Islet precursor cell (in vitro differentiated cells): ENCODE data around the gene PTPRG.
"Not testable (repeated sequence)": the region's sequence is repeated elsewhere in the genome, so short reads cannot be mapped to it uniquely, and the experiment has no call there.

Source experiments
- DNase-seq: peaks from one replicate; pipeline ENCODE4 v3.0.0-alpha.2; 2018

PTPRG gene

DNA sequence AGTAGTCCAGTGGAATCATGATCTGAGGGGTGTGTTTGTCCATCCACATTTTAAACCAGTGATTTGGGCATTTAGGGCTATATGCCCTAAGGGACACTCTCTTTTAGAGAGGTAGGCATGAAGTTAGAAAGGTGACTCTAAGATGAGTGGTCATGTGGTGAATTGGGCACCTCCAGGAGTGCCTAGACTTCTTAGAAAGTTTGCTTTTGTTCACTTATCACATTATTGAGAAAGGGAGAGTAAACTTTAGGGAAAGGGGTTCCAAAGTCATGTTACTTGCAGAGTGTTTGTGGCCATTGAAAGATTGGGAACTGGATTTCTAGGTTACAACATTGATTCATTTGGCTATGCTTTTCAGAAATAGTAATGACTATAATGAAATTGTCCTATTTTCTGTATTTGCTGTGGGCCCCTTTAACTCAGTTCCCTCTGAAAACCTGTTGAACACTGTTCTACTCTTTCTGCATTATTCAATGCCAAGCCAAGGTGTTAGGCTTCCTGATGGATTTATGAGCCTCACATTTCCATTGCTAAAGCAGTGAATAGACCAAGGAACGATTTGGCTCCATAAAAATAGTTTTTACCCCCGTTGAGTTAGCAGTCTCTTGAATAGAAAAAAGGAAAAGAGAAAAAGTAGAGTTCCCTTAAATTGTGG, 169.3 kb downstream of the PTPRG start:
- no peak for DNase-seq

DNA sequence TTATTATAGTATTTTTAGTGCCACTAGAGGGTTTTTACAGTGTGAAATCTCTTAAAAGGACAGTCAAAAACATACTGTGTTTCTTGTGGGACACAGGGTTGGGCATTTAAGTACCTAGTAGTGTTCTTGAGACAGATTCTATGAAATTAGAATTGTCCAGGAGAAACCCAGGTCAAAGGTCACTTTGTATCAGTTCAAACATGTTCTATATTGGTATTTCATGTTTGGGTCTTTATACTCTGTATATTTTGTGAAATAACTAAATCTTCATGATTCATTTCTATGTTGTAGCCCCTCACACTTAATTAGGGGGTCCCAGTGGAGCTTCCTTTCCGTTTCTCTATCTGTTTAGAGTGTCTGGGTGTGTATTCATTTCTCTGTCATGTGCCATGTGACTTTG, 171.6 kb downstream of the PTPRG start:
- DNase-seq, result no peak

DNA sequence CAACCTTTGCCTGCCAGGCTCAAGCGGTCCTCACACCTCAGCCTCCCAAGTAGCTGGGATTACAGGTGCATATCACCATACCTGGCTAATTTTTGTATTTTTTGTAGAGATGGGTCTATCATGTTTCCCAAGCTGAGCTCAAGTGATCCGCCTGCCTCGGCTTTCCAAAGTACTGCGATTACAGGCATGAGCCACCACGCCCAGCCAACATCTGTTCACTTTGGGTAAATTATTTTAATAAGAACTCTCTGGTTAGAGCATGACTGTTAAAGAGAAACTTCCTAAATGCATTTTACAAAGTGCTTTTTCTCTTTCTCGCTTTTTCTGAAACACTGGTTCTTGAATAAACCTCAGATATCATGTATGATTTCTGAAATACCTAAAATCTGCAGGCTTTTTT, 172.5 kb downstream of the PTPRG start:
- DNase-seq, result no peak

DNA sequence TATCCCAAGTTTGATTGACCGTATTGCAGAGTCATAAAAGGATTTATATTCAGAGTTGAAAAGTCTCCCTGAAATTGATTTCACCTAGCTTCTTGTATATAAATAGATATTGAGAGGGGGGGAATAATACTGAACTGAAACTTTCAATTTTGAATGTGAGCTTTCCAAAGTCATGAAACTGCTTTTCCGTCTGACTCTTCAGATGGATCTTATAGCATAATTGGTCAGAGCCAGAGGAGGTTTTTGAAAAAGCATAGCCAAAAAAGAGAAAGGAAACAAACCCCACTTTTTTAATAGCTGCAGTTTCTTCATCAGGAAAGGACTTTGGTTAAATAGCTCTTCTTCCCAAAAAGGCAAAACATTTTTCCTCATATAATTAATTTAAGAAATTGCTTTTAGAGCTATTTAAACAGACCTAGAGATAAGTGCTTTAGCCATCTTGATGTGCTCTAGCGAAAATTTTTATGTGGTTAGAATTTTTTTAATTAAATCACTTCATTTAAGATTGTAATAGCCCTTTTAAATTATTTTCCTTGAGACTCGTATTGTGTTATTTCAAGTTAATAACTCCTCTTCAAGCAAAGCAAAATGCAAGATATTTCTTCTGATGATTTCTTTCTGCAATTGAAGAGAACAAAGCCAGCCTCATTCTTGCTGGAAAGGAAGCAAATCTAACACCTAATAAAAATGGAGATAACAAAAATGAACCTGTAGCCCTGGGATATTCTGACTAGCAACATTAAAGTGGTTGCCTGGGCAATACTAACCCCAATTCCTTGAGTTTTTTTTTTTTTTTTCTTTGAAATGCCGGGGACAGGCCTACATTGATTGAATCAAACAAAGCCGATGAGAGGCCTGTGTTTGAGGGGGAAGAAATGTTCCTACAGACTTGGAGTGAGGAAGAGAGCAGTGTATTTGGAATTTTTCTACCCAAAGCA, 173.6 kb downstream of the PTPRG start:
- no peak for DNase-seq

DNA sequence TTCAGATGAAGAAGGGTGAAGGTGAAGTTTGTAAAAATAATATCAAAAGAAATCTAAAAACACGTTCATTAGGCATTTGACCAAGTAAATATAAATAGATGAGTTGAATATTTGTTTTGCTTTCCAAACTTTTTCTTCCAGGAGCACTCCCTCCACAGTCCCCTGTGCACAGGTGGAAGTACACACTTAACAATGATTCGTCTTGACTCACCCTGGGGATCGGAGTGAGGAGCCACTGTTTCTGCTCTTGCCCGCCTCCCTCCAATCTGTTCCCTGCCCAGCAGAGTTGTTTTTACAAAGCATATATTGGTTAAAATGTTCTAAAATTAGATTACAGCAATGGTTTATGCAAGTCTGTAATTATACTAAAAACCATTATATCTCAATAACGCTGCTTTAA, 175.1 kb downstream of the PTPRG start:
- no peak for DNase-seq

DNA sequence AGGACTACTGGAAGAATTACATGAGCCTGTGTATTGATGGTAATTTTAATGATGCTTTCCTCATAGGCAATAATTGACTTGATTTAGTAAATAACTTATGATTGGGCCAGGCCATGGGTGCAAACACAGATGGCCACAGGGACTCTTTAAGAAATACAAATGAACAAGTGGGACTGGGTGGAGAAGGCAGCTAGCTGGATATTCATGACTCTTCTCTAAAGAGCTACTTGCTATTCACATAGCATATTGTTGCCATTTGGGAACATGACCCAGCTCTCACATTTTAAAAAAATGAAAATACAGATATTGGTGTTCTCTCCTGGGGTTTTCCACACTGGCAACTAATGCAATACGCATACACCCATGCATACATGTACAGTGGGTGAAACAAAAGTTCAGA, 178.3 kb downstream of the PTPRG start:
- DNase-seq, result no peak

DNA sequence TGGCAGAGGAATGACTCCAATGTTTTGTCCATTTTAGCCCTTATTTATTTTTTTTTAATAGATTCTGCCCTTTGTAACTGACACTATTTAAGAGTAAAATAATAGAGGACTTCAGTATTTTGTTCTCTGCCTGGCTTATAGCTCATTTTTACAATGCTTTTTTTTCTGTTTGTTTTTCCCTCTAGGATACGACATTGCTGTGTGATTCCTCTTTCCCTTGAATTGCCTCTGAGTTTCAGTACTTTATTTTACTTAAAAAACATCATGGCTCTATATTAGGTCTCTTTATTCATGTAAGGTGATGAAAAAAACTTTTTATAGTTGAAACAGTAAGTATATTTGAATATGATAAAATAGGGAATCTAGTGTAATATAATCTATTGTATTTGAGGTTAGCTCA, 179.1 kb downstream of the PTPRG start:
- no peak for DNase-seq

DNA sequence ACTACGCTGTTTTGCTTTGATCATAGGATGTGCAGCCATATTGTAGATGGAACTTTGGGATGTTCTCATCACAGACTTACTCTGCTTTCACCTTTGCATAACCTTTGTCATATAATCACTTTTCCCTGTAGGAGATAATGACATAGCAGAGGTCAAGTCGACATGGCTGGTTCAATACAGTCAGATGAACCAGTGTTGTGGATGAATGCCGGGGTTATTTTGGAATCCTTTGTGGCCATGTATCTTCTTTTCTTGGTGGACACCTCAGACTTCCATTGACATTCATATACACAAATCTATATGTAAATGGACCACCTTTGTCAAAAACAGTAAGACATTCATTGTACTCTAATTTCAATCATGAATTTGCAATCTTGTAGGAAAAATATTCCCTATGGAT, 180.2 kb downstream of the PTPRG start:
- DNase-seq, result no peak

DNA sequence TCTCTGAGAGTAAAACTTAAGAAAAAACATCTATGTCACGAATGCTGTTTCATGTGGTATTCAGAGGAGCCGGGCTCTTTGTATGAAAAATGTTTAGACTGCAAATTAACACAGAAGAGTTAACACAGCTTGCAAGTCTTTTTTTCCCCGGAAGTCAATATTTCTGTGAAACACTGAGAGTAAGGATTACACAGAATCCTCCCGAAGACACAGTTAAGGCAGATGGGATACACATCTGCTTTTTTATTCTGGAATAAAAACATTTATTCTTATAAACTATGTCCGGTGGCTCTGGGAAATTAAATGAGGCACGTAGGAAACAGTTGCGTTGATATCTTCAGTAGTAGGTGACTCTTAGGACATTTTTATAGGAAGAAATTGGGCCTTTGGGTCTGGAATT, 180.6 kb downstream of the PTPRG start:
- no peak for DNase-seq

DNA sequence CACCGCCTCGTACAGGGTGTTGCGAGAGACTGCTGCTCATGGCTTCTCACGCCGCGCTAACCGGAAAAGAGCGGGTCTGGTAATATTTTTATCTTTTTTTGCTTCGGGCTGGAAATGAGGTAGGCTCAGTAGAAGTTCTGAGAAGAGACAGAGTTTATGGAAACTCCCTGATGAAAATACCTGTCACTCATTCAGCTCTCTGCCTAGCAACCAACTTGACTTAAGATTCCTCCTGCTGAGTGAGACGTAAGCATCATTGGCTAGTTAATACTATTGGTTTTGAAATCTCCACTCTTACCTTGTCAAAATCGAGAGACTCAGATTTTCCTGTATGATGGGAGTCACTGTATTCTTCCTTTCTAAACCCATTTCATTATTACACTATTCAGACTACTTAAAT, 181.7 kb downstream of the PTPRG start:
- no peak for DNase-seq

DNA sequence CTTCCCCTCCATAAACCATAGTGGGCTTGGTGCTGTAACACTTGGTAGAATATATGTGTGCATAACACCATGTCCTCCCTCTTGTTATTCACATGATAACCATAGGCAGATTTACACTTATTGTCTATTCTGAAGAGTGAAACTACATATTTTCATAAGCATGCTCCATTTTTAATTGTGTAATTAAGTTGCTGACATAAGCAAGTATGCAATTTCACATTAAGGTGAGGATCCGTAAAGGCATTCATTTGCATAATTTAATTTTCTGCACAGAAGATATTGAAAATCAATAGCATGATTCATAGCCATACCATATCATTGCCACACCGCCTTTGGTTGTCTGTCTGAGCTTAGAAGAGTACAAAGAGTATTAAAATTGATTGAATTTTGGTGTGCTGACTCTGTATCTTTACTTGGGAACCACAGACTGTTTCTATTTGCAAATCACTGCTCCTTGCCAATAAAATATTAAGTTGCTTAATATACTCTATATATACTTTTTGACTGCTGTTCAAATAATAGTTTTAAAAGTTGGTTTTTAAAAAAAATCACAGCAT, 182.4 kb downstream of the PTPRG start:
- DNase-seq, result no peak

DNA sequence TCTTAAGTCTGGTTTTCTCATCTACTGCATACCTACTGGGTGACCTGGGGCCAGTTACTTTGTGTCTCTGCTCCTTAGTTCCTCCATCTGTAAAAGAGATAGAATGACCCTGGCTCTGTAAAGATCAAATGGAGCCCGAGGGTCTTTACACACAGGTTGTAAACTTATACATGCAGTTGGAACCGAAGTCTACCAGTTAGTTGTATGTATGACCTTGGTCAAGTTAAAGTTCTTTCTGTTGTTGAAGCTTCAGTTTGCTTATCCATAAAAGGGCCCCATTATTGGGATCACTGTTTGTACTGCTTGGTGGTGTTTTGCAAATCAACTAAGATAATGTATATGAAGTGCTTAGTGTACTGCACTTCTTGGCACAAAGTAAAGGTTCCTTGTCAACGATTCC, 186.9 kb downstream of the PTPRG start:
- DNase-seq, result no peak

DNA sequence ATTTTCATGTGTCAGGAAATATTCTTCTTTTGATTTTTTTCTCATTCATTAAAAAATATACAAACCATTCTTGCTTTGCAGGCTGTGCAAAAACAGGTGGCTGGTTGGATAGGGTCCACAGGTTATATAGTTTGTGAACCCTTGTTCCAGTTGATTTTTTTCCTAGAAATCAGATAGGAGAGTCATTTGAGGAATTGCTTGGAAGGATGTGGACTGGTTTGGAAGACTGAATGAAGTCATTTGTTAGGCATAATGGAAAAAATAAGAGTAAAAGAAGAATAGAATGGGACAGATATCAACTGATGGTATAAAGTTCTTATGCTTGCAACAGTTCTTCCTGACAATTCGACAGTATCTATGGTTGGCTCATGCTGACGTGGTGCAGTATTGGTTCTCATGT, 189.4 kb downstream of the PTPRG start:
- no peak for DNase-seq

DNA sequence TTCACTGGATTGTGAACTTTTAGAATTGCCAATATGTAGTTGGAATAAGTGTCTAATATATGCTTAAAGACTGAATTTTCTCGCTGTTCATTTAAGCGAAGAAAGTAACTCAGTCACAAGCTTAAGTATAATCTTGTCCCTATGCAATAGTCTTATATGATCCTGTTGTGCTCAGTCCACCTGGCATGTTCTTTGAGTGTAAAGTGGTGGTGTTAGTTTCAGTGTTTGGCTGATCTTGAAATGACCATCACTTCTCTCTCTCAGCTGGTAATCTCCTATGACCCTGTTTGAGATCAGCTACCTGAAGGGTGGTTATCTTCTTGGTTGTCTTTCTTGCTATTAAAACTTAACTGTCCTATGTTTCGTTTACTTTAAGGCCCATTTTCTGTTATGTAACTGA, 197.5 kb downstream of the PTPRG start:
- no peak for DNase-seq

DNA sequence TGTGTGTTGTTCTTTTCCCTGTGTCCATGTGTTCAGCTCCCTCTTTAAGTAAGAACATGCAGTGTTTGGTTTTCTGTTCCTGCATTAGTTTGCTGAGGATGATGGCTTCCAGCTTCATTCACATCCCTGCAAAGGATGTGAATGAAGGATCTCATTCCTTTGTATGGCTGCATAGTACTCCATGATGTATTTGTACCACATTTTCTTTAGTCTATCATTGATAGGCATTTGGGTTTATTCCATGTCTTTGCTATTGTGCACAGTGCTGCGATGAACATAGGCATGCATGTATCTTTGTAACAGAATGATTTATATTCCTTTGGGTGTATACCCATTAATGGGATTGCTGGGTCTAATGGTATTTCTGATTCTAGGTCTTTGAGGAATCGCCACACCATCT, 199.4 kb downstream of the PTPRG start:
- not testable (repeated sequence) for DNase-seq

DNA sequence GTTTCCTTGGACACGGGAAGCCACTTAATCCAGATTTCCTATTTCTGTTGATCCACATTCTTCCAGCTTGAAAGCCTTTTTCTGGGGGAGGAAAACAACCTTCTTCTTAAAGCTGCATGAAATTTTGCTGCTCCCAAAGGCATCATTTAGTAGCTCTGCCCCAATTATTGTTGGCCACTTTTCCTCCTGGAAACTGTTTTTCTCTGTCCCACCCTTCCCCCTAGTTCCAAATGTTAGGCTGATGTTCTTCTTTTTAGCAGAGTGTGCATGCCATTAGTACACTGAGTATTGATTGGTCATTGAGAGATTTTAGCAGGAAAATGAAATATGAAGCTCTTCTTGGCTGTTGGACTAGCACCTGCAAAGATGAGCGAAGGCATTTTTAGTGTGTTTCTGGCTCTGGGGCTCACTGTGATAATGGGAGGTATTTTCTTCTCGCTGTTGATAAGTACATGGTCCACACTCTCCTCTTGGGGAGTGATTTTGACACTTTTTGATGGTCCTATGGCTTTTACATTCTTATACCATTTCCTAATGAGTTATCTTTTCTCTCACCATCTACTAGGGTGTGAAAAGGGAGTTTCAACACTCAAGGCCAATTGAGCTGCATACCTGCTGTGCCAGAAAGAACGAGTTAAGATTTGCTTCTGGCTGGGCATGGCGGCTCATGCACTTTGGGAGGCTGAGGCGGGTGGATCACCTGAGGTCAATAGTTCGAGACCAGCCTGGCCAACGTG, 200.5 kb downstream of the PTPRG start:
- no peak for DNase-seq

DNA sequence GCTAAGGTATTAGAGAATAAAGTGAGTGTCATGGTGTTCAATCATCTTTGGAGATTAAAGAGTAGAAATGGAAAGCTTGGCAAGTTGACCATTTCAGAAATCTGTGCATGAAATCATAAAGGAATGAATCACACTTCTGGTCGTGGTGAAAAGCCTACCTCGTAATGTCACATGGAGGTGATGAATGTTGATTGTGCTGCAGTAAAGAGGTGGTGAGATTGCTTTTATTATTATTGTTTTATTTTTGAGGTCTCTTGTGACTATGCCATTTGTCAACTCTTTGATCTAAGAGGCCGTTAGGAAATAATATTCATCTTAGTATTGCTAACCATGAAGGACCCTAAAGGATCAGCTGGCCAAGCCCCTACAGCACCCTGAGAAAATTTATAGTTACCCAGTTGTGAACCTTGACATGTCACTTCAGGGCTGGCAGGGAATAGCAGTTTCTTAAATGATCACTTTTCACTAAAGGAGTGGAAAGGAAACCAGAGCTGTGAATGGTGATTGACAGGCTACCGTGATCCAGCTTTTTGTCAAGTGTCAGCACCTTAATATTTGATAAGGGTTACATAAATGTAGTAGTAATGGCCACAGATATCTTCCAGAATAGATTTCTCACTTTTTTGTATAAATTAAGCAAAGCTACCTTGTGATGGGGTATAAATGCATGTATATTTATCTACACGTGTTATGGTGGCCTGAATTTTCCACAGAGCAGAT, 203.9 kb downstream of the PTPRG start:
- DNase-seq, result no peak

DNA sequence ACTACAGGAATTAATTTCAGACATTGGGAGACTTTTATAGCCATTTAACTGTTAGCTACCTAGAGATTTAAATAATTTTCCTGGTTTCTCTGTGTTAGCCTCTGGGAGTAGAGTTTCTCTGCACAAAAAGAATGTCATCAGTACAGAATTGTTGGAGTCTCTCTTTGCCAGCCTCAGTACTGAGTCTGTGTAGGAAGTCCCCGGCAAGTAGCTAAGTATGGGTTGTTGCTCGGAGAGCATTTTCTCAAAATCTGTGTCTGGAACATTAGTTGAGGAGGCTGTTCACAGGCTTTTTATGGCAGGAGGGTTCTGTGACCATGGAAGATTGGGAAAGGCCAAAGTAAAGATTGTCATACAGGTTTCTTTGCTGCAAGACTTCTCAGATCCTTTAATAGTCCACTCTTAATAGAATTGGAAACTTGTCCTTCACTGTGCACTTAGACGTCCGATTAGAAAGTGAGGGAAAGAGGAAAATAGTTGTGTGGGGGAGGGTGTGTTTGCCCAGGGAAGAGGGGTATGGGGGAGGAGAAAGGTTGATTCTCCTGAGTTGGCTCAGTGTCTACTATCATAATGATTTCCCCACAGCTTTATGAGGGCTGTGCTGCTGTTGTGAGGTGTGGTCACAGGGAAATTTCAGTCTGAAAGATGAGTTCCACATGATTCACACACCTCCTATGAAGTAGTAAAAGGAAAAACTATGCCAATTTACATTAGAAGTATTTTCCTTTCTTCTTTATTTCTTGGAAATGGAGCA, 207.1 kb downstream of the PTPRG start:
- DNase-seq, result no peak

DNA sequence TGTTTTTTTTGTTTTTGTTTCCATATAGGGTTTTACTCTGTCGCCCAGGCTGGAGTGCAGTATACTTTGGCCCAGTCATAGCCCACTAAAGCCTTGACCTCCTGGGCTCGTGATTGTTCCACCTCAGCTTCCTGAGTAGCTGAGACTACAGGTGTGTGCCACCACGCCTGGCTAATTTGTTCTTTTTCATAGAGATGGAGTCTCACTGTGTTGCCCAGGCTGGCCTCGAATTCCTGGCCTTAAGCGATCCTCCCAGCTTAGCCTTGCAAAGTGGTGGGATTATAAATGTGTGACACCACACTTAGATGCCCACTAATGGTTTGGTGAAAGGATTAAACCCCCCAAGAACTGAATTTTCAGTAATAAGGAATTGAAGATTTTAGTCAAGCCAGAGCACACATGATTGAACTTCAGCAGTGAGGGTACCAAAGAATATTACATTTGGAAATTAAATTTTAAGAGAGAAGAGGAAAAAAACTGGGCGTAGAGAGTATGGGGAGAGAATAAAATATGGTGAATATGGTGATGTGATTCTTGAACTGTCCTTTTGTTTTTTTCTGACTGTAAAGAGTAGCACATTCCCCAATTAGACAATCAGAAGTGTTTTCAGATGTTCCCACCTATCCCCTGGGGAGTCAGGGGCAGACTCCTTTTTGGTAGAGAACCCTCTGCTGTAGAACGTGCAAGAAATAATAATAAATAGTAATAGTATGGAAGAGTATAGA, 208.1 kb downstream of the PTPRG start:
- no peak for DNase-seq

DNA sequence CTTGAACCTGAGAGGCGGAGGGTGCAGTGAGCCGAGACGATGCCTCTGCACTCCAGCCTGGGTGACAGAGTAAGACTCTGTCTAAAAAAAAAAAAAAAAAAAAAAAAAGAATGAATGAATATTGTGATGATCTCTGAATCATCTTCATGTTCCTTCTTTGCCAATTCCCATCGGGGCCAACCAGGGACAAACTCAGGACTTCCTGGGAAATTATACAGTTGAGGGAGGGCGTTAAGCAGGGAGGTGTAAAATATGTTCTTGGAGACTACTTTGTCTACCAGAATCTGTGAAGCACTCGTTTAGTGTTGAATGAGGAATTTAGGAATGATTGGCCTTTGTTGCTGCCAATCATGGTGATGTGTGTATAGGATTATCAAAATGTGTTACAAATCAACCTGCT, 210.6 kb downstream of the PTPRG start:
- no peak for DNase-seq

DNA sequence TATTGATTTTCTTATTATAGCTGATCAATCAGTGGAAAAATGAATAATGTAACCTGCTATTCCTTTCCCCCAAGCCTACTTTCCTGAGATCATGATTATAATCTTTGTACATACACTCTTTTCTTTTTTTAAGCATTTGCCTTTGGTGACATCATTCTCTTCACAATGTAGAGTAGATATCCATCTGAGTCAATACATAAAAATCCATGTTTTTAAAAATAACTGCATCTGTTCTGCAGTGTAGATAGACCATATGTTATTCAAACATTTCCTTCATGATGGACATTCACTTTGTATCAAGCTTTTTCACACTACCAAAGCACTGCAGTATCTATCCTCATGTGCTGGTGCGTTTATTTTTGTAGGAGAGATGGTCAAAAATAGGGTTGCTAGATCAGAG, 211.1 kb downstream of the PTPRG start:
- no peak for DNase-seq
